Left renal pelvis (tissue), 4 donors: Measurements from ENCODE around the gene RIF1. TPM values are rescaled to one million over a fixed set of nuclear protein-coding genes. Genes with fewer than 3 reads are reported as not detected.

Source experiments
- DNase-seq, 4 donors: peaks; one replicate each; pipeline ENCODE4 v3.0.0-alpha.2; 2013; ENCODE audit warnings: low read depth in 4 of 4, low spot score in 3 of 4
- polyA plus RNA-seq, 4 donors: library from polyadenylated mRNA; unstranded; fragments of 120-200 nt; gene quantifications; one replicate each; pipeline ENCODE4 v1.2.1, GENCODE V29; 2013; ENCODE audit not compliant: insufficient read length in 4 of 4

Gene RIF1
- polyA plus RNA-seq, 4 donors = 35.0 to 46.6 (median 41.2) TPM

DNA sequence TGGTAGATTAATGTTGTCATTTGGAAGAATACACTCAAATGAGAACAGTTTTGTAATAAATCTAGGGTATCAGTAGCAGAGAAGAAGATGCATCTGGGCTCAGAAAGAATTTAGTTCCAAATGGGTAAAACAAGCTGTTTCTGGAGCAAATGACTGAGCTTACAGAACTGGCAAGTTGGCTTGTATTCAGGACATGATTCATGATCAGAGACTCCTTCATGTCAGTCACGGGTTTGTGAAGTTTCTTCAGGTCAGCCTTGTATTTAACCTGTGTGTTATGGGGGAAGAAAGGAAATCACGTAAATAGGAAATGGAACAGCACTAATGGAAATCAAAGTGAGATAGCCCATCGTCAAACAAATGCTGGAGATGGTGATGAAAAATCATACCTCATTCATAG is 109.1 kb downstream of the RIF1 start:
- DNase-seq = no peak

GRCh38 chr2:151520976-151521375 is 111.3 kb downstream of the RIF1 start:
- no peak for DNase-seq

GRCh38 chr2:151522556-151522955 is 112.9 kb downstream of the RIF1 start:
- DNase-seq = no peak

DNA sequence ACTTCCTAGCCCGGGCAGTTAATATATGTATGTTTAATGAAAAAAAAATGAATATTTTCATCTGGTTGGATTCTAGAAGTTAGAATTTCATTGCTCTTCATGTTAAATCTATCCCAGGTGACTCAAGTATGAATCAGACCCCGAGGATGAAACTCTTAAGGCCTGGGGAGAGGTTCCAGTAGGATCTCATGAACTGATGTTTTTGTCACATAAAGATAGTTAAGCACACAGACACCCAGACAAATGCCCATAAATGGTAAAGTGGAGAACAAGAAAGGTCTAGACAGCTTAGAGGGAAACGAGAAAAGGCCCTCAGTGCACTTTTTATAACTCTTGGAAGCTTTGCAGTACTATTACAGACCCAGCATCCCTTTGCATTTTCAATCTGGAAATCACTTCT is 114.1 kb downstream of the RIF1 start:
- DNase-seq = no peak

- no peak for DNase-seq
These were observed 116.2 kb downstream of the RIF1 start for GRCh38 chr2:151525821-151526373.

DNA sequence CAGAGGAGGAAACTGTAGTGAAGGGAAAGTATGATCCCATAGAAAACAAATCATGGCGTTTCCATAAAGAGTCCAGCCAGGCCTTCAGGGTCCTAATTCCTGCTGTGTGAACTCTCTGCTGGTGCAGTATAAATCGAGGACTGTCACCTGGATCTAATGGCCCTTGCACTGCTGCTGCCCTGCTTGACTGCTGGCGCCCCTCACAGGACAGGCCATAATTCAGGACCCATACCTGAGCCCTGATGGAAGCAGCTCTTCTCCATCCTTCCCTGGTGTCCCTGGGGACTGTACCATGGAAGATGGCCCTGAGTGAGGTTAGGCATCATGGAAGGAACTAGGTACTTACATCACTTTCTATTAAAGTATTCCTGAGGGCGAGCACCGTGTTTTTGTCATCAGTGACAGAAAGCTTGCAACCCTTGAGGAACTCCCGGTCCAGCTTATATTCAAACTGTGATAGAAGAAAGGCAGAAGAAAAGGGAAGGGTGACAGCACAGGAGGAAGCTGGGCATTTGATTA is 116.9 kb downstream of the RIF1 start:
- DNase-seq = no peak

Other genes with a start within 250 kb of the RIF1 start
- 10 to 100 TPM; 10.8 to 20.0 (median 17.6) TPM for gene RBM43, start 148.0 kb upstream of the RIF1 start, polyA plus RNA-seq
- 10 to 100 TPM; 12.1 to 28.0 (median 14.0) TPM for gene NMI, start 120.2 kb upstream of the RIF1 start, polyA plus RNA-seq
- gene TNFAIP6, start 52.3 kb upstream of the RIF1 start, polyA plus RNA-seq = 10 to 100 TPM in 1 of 4 donors, 1 to 10 TPM in 2, under 1 TPM in 1; 0.90 to 32.4 (median 3.7) TPM